ENCODE measurements around the gene MPV17L2. TPM values are rescaled to one million over a fixed set of nuclear protein-coding genes. Genes with fewer than 3 reads are reported as not detected.

Gene MPV17L2
- total RNA-seq, 6 experiments from 2014 or later, result 9.7 to 14.9 (median 13.1) TPM

DNA sequence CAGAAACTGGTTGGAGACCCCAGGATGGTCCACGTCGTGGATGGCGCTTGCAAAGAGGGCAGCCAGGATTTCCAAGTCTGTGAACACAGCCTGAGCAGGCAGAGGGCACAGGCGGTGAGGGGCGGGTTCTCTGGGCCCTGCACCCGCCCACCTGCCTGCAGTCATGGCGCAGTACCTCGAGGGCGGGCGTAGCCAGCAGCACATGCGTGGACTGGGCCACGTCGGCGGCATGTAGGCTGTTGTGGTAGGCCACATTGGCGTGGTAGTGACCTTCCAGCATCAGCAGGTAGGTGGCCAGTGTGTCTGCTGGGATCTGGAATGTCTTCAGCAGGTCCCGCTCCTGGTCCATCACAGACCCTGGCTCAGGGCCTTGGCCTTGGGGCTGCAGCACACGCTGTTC is 25.1 kb downstream of the MPV17L2 start:
- Mint-ChIP-seq H3K4me3 (no peak overlapping the region), H3K27me3 (ENCODE audit: insufficient read depth) (peaks cover 11% of the 10 kb centered on the region), H3K27ac (no peak overlapping the region), H3K36me3 (ENCODE audit: low read depth) (no peaks in the 10 kb centered on the region), H3K4me1 (ENCODE audit: low read depth) (peaks cover 16% of the 10 kb centered on the region), H3K9me3 (no peaks in the 10 kb centered on the region)
- DNase-seq, result no peak
- TF ChIP-seq, protein P1, sequence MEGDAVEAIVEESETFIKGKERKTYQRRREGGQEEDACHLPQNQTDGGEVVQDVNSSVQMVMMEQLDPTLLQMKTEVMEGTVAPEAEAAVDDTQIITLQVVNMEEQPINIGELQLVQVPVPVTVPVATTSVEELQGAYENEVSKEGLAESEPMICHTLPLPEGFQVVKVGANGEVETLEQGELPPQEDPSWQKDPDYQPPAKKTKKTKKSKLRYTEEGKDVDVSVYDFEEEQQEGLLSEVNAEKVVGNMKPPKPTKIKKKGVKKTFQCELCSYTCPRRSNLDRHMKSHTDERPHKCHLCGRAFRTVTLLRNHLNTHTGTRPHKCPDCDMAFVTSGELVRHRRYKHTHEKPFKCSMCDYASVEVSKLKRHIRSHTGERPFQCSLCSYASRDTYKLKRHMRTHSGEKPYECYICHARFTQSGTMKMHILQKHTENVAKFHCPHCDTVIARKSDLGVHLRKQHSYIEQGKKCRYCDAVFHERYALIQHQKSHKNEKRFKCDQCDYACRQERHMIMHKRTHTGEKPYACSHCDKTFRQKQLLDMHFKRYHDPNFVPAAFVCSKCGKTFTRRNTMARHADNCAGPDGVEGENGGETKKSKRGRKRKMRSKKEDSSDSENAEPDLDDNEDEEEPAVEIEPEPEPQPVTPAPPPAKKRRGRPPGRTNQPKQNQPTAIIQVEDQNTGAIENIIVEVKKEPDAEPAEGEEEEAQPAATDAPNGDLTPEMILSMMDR (IDR thresholded peaks at IDR 0.05), result no peak

DNA sequence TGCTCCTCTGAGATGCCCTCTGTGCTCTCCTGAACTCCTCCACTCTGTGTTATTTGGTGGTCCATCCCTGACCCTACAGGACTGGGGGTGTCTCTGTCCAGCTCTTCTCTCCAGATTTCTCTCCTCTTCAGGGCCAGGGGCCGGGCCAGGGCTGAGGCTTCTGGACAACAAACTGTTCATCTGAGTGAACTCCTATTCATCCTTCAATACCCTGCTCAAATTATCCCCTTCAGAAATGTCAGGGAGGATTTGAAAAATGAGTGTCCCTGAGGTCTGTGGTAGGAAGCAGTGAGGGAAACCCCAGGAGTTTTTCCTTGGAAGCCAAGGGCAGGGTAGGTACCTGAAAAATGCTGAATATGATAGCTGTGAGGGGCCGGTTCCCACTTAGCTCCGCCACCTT is 25.6 kb downstream of the MPV17L2 start:
- no peak for DNase-seq
- Mint-ChIP-seq H3K27ac (no peak overlapping the region), H3K27me3 (ENCODE audit: insufficient read depth) (peaks cover 11% of the 10 kb centered on the region), H3K4me3 (no peak overlapping the region), H3K36me3 (ENCODE audit: low read depth) (no peaks in the 10 kb centered on the region), H3K4me1 (ENCODE audit: low read depth) (peaks cover 16% of the 10 kb centered on the region), H3K9me3 (no peaks in the 10 kb centered on the region)
- TF ChIP-seq, protein P1 (IDR thresholded peaks at IDR 0.05), result no peak

DNA sequence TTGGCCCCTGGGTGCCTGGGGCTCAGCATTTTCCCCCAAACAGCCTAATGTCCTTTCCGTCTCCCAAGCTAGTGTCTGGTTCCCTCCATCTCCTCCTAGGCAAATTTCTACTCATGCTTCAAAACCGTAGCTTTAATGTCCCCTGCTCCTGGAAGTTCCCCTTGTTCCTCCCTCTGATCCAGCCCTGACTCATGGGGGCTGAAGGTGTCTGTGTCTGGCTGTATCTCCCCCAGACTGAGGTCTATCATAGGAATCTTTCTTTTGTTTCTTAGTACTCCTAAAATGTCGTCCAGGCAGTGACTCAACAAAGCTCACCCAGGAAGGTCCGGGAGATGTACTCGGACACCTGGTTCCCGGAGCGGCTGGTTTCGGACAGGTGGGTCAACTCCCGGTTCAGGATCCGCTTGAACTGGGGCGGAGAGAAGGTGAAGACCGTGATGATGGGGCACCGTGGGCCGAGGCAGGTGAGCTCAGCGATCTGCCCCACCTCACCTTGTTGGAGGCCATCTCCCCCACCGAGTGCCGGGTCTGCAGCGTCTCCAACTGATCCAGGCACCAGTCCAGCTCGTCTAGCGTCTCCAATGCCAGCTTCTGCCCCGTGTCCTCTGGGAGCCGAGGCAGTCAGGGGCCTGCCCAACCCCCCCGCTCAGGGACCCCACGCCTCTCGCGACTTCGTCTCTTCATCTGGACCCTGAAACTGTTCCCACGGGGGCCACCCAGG is 27.1 kb downstream of the MPV17L2 start:
- TF ChIP-seq, protein P1 (IDR thresholded peaks at IDR 0.05), result no peak
- DNase-seq, result no peak
- Mint-ChIP-seq H3K27me3 (ENCODE audit: insufficient read depth) (peaks cover 11% of the 10 kb centered on the region), H3K9me3 (no peaks in the 10 kb centered on the region), H3K4me1 (ENCODE audit: low read depth) (peaks cover 13% of the 10 kb centered on the region), H3K4me3 (no peak overlapping the region), H3K36me3 (ENCODE audit: low read depth) (no peaks in the 10 kb centered on the region), H3K27ac (no peak overlapping the region)

DNA sequence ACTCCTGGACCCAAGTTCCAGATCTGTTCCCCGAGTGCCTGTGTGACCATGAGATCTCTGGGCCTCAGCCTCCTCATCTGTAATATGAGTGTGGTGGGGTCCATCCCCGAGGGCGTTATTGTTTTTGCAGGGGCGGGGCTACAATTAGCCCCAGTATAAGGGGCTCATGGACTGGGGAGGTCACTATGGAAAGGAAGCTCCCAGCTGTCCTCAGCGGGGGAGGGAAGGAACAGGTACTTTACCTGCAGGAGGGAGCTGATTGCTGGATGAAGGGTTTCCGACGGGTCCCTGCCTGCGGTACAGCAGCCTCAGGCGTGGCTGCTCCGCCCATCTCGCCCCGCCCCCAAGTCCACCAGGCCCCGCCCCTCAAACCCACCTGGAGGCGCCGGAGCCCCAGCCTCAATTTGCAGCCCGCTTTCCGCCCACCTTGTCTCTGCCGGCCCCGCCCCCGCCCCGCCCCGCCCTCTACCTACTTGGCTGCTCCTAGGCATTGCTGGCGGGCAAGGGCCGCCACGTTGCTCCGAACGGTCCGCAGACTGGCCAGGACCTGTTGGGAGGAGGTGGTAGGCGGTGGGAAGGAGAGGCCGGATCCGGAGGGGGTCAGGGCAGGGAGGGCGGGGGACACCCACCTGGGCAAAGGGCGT is 27.7 kb downstream of the MPV17L2 start:
- TF ChIP-seq, protein P1 (IDR thresholded peaks at IDR 0.05), result no peak
- Mint-ChIP-seq H3K4me3 (no peak overlapping the region), H3K9me3 (no peaks in the 10 kb centered on the region), H3K27ac (no peak overlapping the region), H3K27me3 (ENCODE audit: insufficient read depth) (peaks cover 11% of the 10 kb centered on the region), H3K4me1 (ENCODE audit: low read depth) (peaks cover 11% of the 10 kb centered on the region), H3K36me3 (ENCODE audit: low read depth) (no peaks in the 10 kb centered on the region)
- no peak for DNase-seq

DNA sequence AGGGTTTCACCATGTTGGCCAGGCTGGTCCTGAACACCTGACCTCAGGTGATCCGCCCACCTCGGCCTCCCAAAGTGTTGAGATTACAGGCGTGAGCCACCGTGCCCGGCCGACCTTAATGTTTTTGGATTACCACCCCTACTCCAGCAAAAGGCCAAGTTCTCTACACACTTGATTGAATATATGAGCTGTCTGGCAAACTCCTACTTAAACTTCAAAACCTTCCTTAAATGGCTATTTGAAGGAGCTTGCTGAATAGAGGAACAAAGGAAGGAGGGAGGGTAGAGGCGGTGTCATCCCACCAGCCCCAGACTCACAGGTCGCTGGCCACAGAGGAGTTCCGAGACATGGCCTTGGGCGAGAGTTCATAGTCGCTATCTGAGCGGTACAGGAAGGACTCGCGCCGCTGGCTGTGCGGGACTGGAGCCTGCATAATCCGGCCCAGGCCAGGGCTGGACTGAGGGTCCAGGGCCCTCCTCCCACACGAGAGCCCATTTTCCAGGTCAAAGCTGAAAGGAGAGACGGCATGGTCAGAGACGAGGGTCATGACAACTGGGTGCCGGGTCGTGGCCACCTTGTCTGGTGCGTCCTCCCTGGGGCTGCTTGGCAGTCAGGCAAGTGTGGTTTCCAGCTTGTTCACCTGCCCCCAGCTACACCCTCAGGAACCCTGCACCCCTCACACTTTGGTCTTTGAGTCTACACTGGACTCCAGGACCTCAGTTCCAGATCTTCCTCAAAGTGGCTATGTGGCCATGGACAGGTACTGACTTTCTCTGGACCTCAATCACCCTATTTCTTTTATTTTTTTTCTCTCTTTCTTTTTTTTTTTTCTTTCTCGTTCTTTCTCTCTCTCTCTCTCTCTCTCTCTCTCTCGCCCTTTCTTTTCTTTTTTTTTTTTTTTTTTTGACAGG is 29.1 kb downstream of the MPV17L2 start:
- no peak overlapping the region for H3K27ac Mint-ChIP-seq
- peaks cover 11% of the 10 kb centered on the region for H3K27me3 Mint-ChIP-seq (ENCODE audit: insufficient read depth)
- DNase-seq, result no peak
- no peaks in the 10 kb centered on the region for H3K9me3 Mint-ChIP-seq
- H3K4me3 Mint-ChIP-seq, result no peak overlapping the region
- no peaks in the 10 kb centered on the region for H3K36me3 Mint-ChIP-seq (ENCODE audit: low read depth)
- H3K4me1 Mint-ChIP-seq (ENCODE audit: low read depth), result peaks cover 14% of the 10 kb centered on the region
- TF ChIP-seq, protein P1 (IDR thresholded peaks at IDR 0.05), result no peak

All from HFFc6 (cell line).